ENCODE results near the gene XKR3.

The XKR3 gene

GRCh38 chr22:16789860-16790493, 35.2 kb downstream of the XKR3 start:
- DNase-seq (ENCODE audit: low spot score) = no peak
- TF ChIP-seq CTCF (IDR thresholded peaks at IDR 0.05; ENCODE audit: extremely low read depth, missing control alignments) = no peak

- no peak for TF ChIP-seq CTCF (IDR thresholded peaks at IDR 0.05; ENCODE audit: extremely low read depth, missing control alignments)
- DNase-seq (ENCODE audit: low spot score) = no peak
Observed at GRCh38 chr22:16783930-16784354, 41.3 kb downstream of the XKR3 start.

GRCh38 chr22:16783453-16783852, 41.8 kb downstream of the XKR3 start:
- no peak for TF ChIP-seq CTCF (IDR thresholded peaks at IDR 0.05; ENCODE audit: extremely low read depth, missing control alignments)
- no peak for DNase-seq (ENCODE audit: low spot score)

- TF ChIP-seq CTCF (IDR thresholded peaks at IDR 0.05; ENCODE audit: extremely low read depth, missing control alignments) = no peak
- no peak for DNase-seq (ENCODE audit: low spot score)
Observed at GRCh38 chr22:16781764-16782329, 43.4 kb downstream of the XKR3 start.

- TF ChIP-seq CTCF (IDR thresholded peaks at IDR 0.05; ENCODE audit: extremely low read depth, missing control alignments) = no peak
- DNase-seq (ENCODE audit: low spot score) = no peak
Observed at GRCh38 chr22:16781074-16781763, 44.0 kb downstream of the XKR3 start.

- no peak for TF ChIP-seq CTCF (IDR thresholded peaks at IDR 0.05; ENCODE audit: extremely low read depth, missing control alignments)
- no peak for DNase-seq (ENCODE audit: low spot score)
Observed at GRCh38 chr22:16777284-16777924, 47.8 kb downstream of the XKR3 start.

GRCh38 chr22:16776080-16776479, 49.1 kb downstream of the XKR3 start:
- no peak for TF ChIP-seq CTCF (IDR thresholded peaks at IDR 0.05; ENCODE audit: extremely low read depth, missing control alignments)
- DNase-seq (ENCODE audit: low spot score) = no peak
